MM.1S (cell line): ENCODE results near the gene MAP2K4.

Experiments
- CTCF ChIP-seq: fragments of 300-600 bp; sonication (generic); IDR thresholded peaks from 2 replicates; pipeline ENCODE4 v1.5.1; 2016; ENCODE audit warnings: antibody characterized with exemption, low read length, mixed read lengths
- EZH2 ChIP-seq: fragments of 300-600 bp; sonication (generic); optimal IDR thresholded peaks from 2 replicates; pipeline ENCODE3; 2017; ENCODE audit warnings: low read depth, mild to moderate bottlenecking, antibody characterized with exemption, low read length, mixed read lengths
- EZH2phosphoT487 ChIP-seq: fragments of 300-600 bp; sonication (generic); IDR thresholded peaks from 2 replicates; pipeline ENCODE4 v1.6.1; 2018; ENCODE audit warnings: antibody characterized with exemption, low read length

GRCh38 chr17:12024327-12024726, 3.6 kb downstream of the MAP2K4 start:
- TF ChIP-seq CTCF (no peak), EZH2 (no peak), EZH2phosphoT487 (no peak)
